Measurements from ENCODE around the gene ATP8A1. TPM values are rescaled to one million over a fixed set of nuclear protein-coding genes. Genes with fewer than 3 reads are reported as not detected.

The ATP8A1 gene
- 0.43 and 1.2 TPM in 2 replicates for total RNA-seq

DNA sequence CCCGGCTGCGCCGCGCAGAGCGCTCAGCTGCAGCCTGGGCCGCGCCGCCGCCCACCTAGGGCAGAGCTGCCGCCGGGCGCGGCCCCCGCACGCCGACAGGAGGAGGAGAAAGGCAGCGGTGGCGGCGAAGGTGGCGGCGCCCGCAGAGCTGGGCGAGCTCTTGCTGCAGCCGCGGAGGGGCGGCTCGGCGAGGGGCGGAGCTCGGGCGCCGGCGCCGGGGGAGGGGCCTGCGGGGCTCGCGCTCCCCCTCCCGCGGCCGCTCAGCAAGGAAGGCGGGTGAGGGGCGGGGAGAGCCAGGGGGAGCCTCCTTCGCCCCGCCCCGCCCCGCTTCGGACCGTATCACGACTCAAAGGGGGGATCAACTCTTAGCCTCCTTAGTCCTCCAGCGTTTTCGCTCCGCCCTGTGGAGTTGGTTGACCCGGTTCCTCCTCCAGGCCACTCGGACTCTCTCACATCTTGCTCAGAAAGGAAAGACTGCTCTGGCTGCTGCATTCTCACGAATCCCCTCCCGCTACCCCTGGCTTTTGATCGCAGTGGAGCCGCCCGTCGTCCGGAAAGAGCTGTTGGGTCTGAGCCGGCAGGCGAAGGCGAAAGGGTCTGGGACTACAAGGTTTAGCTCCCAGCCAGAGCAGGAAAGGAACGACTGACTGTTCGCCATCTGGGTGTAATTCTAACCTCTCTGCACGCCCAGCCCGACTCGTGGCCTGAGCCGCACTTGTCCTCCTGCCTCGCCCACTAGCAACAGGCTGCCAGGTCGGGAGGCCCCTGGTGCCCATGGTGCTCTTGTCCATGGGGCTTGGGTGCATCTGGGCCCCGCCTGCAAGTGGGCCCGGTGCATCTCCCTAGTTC is at the start of gene ATP8A1:
ATP8A1 (minus strand) TSS at position 162 of the 849 bp plus-strand sequence. CDS start 232 bp downstream, outside the sequence.

DNA sequence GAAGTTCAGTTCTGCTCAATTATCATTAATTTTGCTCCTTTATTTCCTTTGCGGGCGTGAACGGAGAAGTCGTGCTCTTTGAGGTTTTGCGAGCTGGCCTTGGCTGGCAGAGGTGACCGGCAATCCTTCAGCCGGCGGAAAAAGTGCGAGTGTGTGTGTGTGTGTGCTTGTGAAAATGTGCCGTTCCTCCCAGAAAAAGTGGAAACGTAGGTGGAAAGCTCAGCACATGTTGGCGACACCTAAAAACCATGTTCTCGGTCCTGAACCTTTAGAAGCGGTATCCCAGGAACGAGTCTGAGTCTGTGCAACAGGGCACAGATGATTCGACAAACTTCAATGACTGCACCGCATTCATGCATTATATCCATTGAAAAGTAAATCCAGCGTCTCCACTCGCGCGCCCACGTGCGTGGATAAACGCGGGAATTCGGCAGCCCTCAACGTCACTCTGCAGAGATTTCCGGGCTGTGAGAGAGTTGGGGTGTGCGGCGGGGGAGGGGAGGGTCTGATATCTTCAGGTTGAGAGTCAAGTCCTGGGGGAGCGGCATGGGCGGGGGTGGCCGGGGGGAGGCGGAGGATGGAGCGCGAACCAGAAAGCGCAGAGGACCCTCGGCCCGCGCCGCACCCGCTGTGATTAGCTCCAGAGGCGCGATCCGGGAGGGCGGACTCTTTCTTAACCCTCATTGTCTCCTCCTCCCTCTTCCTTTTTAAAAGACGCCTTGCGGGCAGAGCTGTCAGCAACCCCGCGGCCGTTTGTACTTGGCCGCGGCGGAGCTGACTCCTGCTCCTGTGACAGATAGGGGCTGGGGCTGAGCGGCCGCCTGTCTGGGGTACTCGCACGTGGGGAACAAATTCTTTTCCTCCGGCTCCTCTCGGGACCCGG is 259.9 kb downstream of the ATP8A1 start, which contains the start of gene SHISA3:
SHISA3 (plus strand) TSS at position 737 of the 883 bp plus-strand sequence. CDS start 569 bp downstream, outside the sequence.

Other genes starting within 250 kb of the ATP8A1 start
- gene GRXCR1, start 235.6 kb upstream of the ATP8A1 start, total RNA-seq: not detected in 2 replicates